ENCODE results near the gene CRELD2.

The CRELD2 gene

DNA sequence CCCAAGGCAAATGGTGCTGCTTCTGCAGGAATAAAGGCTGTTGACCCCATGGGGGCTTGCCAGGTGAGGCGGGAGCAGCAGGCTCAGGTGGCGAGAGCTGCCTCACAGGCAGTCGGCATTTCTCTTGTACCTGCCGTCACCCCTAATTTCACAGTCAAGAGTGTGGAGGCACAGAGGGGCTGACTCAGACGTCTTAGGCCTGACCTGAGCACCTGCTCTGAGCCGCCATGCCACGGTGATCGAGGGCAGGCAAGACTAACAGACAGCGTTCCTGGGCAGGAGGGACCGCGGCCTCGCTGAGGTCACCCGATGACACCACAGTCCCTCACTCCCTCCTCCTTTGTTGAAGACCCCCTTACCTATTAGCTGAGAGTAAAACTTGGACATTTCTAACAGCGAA lies 5.4 kb upstream of the CRELD2 start:
- DNase-seq, result no peak

DNA sequence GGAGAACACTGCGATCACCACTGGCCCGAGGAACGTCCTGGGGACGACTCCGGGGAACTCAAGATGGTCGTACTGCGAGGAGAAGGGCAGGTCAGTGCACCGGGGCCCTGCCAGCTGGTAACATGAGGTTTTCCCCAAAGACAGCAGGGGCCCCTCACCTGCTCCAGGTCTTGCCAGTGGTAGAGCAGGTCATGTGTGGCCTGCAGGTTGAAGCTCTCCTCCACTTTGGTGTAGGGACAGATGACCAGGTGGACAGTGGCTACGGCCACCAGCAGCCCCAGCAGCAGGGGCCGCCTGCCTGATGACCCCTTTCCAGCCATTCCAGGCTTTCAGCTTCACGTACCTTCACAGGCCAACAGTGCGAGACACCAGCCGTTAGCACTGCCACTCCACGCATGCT lies 5.0 kb upstream of the CRELD2 start:
- DNase-seq, result no peak

DNA sequence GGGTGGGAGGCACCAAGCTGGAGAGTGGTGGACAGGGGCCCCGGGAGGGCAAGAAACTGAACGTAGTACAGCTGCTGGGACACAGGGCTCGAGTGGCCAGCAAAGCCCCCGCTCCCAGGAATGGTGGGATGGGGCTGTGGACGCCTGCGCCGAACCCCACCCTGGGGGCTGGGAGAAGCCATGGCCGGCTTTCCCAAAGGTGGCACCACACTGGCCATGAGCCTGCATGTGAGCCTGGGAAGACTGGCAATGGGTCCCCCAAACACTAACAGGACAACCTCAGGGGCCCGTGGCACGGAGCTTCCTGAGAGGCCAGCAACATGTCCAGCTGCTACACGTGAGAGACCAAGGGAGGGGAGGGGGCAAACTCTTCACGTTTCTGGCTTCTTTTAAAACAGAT lies 4.2 kb upstream of the CRELD2 start:
- DNase-seq, result no peak

DNA sequence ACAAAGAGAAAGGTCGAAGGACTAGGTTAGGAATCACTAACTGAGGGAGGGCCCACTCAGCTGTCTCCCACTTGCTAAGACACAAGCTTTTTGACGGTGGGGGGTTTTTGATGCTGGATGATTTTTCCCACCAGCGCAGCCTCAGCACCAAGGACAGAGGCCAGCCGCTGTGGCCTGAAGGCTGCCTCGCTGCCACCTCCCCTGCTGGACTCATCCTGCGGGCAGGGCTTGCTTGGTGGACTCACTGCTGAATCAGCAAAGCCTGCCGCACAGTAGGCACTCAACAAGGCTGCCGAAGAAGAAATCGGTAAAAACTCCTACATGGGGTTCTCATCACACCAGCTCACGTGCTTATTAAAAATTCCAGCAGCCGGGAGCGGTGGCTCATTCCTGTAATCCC lies 2.8 kb upstream of the CRELD2 start:
- DNase-seq, result no peak

DNA sequence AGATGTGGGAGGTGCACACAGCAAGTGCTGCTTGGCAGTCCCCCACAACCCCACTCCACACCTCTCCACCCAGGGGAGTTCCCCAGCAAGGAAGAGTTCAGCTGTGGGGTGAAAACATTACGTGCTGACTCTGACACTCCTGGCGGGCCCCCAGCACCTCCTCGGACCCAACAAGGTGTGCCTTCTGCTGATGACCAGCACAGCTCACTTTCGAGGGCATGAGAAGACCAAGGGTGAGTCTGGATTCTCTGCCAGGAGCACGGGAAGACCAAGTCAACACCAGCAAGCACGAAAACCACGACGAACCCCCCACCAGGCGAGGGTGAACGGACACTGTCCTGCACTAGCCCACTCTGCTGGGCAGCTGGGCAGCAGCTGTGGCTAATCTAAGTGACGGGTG lies 1.6 kb upstream of the CRELD2 start:
- no peak for DNase-seq

DNA sequence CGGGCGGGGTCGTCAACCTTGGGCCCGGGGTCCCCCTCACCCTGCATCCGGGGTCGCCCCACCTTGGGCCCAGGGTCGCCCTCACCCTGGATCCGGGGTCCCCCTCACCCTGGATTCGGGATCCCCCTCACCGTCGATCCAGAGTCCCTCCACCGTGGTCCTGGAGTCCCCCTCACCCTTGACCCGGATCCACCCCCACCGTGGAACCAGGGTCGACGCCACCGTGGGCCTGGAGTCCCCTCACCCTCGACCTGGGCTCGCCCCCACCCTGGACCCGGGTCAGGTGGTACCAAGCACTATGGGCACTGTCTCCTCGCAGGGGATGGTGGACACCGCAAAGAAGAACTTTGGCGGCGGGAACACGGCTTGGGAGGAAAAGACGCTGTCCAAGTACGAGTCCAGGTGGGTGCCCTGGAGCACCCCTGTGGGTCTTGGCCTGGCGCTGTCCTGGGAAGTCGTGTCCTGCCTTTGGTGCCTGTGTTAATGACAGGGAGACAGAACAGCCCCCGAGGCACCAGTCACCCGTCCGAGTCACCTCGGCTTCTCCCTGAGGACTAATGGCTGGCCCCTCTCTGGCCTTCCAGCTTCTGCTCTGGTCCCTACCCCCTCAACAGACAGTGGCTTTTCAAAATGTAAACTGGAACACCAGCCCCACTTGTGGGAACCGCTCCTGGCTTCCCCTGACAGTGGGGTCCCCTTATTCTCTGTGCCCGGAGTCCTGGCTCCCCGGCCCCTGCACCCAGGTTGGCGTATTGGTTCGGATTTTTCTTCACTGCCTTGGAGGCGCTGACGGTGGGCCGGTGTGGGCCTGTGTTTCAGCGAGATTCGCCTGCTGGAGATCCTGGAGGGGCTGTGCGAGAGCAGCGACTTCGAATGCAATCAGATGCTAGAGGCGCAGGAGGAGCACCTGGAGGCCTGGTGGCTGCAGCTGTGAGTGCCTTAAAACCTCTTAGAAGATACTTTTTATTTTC lies 762 bp downstream of the CRELD2 start:
- DNase-seq, result no peak

DNA sequence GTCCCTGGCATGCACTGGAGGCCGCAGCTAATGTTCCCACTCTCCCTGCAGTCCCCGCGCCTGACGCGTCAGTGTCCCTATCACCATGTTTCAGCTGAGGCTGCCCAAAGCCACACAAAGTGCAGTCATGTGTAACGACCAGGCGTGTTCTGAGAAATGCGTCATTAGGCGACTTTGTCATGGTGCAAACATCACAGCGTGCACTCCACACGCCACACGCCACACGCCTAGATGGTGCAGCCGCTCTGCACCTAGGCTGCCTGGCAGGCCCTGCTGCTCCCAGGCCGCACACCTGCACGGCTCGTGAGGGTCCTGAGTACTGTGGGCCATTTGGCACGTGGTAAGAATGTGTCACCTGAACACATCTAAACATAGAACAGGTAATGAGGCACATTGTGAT lies 2.4 kb downstream of the CRELD2 start:
- no peak for DNase-seq

DNA sequence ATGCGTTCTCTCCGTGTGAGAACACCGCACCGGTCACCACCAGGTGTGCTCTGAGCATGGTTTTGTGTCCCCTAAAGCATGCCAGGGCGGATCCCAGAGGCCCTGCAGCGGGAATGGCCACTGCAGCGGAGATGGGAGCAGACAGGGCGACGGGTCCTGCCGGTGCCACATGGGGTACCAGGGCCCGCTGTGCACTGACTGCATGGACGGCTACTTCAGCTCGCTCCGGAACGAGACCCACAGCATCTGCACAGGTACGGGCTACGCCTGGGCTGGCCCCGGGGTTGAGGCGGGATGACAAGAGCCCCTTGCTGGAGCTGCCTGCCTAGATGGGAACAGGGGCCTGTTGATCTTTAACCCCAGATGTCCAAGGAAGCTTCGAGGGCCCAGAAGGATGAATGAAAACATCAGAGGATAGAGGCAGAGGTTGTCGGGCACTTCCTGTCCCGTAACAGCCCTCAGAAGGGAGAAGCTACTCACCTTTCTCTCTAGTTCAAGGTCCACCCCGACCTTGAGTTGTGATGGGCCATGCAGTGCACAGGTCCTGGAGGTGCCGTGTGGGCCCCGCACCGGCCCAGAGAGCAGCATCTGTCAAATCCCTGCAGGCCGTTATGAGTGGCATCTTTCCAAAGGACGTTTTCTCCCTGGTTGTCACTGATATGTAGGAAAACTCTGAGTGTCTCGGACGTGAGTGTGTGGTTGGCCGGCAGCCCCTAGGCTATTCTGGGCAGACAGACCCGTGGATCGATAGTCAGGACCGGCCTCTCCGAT lies 3.3 kb downstream of the CRELD2 start:
- DNase-seq, result no peak

DNA sequence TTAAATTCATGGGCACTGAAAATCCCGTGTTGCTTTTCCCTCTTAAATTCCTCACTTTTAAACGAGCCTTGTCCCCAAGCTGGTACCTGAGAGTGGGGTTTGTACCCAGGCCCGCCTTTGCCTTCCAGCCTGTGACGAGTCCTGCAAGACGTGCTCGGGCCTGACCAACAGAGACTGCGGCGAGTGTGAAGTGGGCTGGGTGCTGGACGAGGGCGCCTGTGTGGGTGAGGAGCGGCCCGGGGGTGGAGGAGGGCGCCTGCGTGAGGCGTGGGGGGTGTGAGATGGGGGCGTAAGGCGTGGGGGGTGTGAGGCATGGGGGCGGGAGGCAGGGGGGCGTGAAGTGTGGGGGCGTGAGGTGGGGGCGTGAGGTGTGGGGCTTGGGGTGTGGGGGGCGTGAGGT lies 4.0 kb downstream of the CRELD2 start:
- DNase-seq, result no peak

DNA sequence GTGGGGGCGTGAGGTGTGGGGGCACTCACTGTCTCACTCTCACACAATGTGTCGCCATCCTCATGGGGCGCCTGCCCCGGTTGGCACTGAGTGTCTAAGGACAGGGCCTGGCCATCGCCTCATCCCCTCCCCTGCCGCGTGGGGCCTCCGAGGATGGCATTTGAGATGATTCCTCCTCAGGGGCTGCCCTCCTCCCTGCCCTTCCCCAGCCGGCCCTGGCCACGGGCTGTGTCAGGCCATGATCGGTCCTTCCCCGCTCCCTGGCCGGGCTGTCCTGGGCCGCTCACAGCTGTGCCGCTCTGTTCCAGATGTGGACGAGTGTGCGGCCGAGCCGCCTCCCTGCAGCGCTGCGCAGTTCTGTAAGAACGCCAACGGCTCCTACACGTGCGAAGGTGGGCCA lies 4.5 kb downstream of the CRELD2 start:
- no peak for DNase-seq

DNA sequence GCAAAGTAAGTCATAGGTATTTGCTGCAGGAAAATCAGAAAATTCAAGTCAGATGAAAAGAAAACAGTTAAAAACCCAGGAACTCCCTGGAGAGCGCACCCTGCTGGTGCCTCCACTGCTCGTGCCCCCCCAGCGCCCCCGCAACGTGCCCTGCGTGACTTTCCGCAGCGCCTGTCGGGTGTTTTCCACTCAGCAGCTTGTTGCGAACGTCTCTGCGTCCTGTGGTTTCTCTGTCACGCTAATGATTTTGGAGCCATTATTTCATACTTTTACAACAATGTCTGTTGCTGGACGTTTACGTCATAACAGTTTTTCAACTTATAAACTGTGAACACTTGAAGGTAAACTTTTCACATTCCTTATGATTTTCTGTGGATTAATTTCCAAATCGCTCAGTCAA lies 5.0 kb downstream of the CRELD2 start:
- DNase-seq, result no peak

DNA sequence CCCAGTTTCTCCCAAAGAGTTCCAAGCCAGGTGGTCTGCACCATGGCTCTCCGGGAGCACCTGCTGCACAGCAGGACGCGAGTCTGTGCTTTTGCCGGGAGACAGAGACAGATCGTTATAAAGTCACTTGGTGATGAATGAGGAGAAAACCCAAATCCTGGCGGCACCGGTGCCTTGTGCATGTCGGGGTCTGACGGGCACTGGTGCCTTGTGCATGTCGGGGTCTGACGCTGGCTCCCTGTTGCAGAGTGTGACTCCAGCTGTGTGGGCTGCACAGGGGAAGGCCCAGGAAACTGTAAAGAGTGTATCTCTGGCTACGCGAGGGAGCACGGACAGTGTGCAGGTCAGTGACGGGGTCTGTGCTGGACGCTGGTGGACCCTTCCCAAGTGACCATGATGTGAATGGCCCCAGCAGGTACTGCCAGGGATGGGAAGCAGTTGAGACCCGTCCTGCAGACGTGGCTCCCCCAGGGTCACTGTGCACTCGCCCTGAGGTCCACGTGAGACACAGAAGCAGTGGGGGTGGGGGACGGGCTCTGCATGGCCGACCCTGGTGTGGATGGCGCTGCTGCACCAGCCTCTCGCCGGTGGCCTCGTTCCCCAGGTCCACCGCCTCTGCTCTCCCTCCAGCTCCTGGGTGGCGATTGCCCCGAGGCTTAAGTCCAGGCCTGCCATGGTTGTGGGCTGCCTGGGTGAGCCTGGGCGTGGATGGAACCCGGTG lies 5.8 kb downstream of the CRELD2 start:
- no peak for DNase-seq

DNA sequence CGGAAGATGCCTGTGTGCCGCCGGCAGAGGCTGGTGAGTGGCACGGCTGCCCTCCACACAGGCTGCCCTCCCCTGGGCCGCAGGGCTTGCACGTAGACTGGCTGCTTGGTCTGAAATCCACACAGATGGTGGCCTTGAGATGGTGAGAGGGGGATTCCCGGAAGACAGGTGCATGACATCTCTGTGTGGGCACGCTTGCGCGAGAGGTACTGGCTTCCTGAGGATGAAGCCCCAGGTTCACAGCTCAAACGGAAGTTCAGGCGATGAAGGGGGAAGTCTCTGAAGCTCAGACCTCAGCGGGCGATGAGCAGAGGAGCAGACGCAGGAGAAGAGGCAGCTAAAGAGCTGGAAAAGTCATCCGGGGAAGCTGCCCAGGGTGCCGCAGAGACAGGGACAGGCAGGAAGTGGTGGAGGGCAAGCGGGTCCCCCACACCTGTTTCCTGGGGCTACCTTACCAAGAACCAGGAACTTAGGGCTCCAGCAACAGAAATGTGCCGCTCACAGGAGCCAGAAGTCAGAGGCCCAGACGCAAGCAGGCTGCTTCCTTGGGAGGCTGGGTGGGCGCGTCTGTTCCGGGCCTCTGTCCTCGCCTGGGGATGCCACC lies 7.2 kb downstream of the CRELD2 start:
- DNase-seq, result no peak

DNA sequence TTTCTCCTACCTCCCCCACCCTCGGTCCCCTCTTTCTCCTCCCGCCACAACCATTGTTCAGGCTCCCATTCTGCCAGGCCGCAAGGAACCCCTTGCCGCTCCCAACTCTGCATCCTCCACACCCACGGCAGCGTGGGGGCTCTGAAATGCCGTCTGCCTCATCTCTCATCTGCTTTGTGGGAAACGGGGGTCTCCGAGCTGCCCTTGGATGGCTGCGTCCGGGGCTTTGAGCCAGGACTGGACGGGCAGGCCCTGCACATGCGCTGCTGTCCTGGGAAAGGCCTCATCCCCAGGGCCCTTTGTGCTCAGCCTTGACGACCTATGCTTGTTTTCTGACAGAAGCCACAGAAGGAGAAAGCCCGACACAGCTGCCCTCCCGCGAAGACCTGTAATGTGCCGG lies 8.5 kb downstream of the CRELD2 start:
- DNase-seq, result no peak

DNA sequence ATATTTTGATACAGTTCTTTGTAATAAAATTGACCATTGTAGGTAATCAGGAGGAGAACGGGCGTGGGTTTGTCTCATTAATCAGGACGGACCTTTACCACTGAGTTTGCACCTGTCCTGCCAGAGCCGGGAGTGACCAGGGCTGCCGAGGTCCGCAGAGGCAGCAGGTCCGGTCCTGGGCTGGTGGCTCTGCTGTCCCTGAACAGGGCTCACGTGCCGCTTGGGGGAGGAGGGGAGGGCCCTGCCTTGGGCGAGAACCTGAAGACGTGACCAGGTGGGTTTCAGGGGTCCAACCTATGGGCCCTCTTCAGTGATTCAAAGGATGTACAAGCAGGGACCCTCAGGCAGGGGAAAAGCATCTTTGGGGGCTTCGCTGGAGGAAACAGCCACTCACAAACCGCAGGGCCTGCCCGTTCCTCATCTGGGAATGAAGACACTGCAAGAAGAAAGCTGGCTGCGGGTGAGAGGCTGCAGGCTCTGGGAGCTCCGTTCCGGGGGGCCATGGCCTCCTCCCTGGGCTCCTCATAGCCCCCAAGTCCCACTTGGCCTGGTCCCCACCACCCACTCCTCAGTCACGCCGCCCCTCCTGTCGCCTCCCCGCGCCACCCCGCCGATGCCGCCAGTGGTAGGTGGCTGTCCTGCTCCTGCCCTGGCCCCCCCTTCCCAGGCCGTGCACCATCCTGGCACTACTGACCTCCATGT lies 9.2 kb downstream of the CRELD2 start:
- no peak for DNase-seq

DNA sequence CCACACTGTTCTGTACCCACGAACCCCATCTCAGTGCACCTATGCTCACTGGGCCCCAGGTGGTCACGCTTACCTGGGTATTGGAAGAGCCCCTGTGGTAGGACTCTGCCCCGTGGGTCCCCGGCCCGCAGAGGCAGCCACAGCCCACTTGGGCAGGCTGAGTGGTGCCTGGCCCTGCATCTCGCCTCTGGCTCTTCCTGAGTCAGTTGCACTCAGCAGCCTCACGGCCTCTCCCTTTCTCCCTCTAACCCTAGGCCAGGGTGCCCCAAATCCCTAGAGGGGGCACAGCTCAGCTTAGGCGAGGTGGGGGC lies 9.7 kb downstream of the CRELD2 start:
- no peak for DNase-seq

DNA sequence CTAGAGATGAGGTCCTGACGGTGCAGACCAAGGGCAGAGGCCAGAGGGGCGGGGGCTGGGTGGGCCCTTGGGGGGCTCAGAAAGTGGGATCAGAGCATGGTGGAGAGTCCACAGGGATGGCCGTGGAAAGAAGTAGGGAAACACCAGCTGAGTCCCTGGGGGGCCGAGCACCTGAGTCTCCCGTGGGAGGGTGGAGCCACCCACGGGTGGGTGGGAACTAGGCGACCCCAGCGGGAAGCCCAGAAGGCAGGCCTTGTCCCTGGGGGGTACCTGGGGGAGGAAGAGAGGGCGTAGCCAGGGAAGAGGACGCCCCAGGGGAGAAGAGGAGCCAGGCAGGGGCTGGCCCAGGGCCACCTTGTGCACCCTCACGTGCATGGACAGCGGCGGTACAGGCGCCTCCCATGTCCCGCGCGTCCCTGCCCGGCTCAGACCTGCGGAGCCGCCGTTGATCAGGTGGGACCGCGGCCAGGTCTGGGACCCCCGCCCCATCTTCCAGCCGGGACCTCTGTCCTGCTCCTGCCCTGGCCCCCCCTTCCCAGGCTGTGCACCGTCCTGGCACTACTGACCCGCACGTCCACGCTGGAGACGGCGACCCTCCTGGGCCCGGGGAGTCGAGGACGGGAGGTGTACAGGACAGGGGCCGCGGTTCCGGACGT lies 10.2 kb downstream of the CRELD2 start:
- DNase-seq, result no peak

DNA sequence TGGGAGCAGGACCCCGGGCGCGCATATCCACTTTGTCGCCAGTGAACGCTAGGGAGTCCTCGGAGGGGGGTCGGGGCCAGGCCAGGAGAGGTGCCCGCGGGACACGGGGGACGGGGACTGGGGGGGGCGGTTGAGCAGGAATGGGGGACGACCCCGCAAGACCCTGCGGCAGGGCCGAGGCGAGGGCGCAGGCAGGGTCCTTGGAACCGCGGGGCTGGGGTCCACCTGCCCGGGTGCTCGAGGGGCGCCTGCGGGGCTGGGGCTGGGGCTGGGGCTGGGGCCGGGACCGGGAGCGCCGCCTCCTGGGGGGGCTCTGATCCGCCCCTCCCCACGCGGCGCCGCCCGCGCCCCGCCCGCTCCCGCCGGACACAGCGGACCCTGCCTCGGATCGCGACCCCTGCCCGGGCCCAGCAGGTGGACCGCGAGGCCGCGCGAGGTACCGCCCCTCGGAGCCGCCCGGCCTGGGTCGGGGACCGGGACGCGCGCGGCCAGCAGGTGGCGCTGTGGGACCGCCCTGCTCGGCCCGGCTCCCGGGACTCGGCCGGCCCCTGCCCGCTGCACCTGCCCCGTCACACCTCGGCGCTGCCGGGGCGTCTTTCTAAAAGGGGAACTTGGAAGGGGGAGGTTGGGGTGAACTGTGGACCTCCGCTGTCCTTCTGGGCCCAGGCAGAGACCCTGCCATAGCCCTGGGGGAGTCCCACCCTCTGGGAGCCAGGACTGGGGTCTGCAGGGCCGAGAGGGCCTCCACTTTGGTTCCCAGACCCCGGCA lies 11.0 kb downstream of the CRELD2 start:
- peak; percentile 22 to 32 for DNase-seq

DNA sequence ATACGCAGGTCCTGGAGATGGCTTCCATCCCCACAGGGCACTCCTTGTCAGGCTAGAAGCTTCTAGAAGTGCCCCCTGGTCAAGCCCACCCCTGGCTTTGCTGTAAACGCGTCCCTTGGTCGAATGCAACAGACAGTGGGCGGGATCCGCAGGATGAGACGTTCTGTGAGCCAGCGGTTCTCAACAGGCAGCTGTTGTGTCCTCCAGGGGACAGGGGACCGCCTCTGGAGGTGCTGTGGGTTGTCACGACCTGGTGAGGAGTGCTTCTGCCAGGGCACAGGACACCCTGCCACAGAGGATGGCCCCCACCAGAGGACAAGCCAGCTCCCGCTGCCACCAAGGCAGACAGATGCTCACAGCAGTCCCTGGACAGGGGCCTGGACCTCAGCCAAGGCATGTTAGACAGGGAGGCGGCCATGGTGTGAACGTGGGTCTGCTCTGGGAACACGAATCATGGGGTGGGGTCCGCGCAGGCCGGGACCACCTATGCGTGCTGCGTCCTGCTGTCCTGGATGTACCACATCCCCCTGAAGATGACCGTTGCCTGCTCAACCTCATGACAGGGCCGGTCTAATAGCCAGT lies 11.7 kb downstream of the CRELD2 start:
- DNase-seq, result no peak

DNA sequence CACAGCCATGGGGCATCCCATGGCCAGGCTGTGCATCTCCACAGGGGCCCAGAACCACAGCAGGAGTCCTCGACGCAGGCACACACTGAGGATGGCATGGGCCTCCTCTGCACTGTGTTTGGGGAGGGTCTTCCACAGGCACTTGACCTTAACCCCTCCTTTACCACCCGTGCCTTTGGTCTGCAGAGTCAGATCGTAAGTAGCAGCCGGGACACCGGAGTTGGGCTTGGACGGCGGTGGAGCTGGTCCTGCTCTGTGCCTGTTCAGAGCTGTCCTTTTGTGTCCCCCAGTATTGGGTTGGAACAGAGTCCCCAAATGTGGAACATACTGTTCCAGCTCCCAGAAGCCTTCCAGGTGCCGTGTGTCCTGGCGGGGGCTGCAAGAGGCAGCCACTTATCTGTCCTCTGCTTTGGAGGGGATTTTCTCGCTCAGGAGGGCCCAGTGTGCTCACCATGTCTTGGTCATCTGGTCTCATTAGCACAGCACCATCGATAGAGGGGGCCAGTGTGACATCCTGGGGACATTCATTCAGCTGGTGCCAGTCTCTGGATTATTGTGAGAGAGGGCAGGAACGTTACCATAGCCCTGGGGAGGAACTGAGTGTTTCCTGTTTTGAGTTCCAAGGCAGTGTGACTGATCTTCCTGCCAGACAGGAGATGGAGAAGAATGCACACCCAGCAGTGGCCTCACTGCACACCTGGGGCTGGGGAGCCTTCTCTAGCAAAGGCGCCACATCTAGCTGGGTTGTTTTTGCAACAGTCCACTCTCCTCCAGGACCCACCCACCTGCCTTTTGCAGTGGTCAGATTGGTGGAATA lies 12.4 kb downstream of the CRELD2 start:
- peak; percentile 50 to 70 for DNase-seq
